ENCODE measurements around the gene TMEM116.

The TMEM116 gene

GRCh38 chr12:111893287-111893686, 119.7 kb downstream of the TMEM116 start:
- DNase-seq (ENCODE audit: low spot score), result no peak

DNA sequence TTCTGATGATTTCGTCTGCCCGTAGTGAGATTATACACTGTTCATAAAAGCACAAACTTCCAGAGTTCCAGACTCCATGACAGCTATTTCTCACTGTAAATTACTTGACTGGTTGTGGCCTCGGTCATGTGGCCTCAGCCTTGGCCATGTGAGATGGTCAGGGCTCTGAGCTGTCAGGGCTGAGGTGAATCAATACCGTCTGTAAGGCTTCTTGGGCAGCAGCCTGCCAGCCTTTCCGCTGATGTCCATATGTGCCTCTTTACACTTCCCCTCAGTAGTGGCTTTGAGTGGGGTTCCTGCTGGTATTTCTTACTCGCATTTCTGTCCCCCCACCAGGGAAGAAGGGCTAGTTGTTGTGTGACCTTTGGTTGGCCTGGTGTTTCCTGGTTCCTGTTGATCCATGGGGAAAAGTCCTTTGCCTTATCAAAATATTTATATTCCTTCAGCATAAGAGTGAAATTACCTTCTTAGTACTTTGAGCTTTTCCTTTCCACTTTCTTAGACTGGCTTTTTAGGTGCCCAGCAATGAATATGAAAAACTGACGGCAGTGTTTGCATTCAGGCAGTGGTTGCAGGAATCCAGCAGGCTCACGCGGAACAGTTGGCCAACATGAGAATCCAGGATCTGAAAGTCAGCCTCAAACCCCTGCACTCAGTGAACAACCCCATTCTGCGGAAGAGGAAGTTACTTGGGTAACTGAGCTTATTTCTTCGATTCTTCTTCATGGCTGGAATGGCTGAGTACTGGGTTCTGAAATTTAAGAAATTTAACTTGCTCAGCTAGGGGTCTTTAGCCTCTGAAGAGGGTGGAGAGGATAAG, 124.8 kb downstream of the TMEM116 start:
- DNase-seq (ENCODE audit: low spot score), result no peak

- no peak for DNase-seq (ENCODE audit: low spot score)
Observed at GRCh38 chr12:111886662-111887545, 126.1 kb downstream of the TMEM116 start.

DNA sequence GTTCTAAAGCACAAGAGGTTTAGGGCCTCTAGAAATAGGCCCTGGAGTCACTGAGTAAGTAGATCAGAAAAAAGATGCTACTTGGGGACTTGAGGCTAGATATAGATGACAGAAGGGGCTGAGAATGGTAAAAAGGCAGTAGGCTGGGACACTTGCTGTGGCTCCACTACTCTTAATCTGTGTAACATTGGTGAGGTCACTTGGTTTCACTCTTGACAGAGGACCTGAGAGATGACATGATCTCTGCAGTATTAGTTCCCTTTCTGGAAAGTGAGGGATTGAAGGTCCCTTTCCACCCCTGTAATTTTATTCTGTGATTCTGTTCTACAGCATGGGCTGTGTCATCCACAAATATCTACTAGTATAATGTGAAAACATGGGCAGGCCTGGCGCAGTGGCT, 131.2 kb downstream of the TMEM116 start:
- DNase-seq (ENCODE audit: low spot score), result no peak
